ENCODE data around the gene TOP3B.
A peak's percentile ranks its signal among the peaks of the same experiment; 100 is the strongest.

TOP3B gene

DNA sequence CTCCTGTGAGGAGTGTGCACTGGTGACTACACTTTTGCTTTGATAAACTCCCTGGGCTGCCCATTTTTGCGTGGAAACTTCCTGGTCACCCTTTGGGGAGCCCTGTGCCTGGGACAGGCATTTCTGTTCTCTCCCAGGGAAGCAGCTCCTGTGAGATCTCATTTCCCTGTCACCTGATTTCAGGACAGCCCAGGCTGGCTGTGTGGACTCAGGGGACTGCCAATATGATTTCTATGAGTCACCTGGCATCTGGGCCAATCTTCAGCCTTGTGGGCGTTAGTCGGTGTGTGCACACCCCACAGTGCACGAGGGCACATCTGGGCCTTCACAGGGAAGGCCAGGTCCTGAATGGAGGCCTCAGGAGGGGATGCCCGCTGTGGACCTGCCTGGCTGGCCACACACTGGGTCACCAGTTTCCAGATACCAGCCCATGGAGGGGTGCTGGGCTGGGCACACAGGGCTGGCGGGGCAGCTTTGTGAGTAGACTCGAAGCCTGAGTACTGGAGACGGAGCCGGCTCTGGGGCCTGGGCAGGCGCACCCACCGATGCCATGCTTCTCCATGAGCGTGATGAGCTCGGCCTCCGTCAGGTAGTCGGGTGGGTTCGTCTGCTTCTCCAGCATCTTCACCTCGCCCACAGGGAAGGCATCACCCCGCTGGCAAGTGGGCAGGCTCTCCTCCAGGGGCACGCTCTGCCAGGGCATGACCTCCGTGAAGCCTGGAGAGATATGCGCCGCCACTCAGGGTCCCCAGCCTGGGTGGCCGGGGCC lies 20.5 kb downstream of the TOP3B start:
- no peak for DNase-seq (ENCODE audit: low read depth)

DNA sequence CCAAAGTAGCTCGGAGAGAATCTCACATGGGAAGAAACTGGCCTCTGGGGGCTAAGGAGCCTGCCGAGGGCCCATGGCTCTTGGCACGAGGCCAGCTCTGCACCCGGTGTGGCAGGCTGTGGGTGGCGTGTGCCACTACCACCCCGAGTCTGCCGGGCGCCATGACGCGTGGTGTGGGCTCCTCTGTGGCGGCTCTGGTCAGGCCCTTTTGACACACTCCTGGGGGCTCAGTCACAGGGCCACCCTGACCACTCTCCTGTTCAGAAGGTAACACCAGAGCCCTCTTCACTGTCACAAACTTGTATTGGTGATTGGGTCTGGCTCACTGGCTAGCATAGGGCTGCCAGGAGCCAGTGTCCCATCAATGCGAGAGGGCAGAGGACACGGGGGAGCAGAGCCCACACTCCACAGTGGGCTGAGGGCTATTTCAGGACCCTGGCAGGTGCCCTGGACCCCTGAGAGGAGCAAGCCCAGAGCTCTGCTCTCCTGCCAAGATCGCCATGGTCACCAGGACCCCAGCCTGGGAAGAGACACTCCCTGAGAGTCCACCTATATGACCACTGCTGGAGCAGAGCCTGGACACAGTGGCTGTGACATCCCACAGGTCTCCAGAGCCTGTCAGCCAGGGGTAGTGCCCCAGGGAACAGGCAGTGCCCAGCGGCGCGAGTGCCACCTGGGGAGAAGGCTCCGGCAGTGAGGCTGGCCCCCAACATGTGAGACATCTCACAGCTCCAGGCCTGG lies 21.3 kb downstream of the TOP3B start:
- no peak for DNase-seq (ENCODE audit: low read depth)

DNA sequence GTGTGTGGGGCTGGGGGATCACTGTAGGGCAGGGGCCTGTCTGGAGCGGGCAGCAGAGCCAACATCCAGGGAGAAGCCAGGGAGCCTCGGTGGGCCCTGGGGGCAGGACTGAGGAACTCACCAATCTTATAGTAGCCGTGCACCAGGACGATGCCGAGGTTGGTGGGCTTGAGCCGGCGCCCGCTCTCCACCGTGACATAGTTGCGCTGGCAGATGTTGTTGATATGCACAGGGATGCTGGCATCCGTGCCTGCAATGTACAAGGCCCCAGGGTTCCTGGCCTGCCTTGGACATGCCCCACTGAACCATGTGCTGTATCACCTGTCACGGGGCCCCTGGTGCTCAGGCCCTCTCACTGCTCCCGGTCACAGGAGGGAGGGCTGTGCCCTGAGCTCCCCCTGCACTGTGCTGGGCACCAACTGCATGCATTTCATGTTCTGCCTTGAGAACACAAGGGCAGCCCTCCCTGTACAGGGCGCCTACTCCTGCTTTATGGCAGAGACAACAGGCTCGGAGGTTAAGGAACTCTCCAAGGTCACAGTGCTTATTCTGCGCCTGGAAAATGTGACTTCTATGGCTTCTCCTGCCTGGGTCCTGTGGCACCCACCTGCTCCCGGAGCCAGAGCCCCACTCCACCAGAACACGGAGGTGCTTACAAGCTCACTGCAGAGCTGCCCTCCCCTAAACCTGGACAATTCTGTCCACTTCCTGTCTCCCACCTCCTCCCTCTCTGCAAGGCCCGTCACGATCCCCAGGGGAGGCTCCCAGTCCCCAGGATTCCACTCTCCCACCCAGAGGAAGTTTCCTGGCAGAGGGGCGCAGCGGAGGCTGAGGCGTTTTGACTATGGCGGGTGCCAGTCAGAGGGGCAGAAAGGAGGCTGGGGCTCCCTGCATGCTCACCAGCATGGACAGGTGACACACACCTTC lies 22.1 kb downstream of the TOP3B start:
- DNase-seq (ENCODE audit: low read depth), result no peak

DNA sequence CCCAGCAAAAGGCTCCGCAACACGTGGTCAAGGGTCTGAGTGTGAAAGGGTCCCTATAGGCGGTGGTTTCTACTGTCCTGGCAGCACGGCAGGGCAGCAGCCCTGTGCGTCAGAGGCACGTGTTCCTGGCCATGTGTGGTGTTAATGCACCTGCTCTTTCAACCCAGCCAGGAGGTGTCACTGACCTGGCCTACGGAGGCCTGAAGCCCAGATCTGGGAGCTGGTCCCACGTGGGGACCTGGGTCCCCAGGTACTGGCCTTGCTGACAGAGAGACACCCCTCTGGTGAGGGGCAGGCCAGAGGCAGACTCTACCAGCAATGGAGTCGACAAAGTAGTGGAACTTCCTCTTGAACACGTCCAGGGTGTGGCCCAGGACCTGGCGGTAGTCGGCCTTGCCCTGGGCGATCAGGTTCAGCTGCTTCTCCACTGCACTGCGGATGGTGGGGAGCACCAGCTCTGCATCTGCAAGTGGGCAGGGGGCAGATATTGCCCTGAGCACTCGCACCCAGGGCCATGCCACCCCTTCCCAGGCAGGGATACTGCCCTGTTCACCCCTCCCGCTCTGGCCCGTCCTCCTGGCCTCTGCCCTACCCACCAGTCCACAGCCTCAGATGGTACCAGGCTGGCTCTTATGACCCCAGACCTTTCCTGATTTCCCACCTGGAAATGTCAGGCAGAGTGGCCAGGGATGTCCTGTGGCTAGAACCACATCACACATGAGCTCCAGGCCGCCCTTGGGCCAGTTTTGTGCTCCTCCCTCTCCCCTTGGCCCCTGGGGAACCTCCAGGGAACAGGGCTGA lies 23.1 kb downstream of the TOP3B start:
- DNase-seq (ENCODE audit: low read depth), result no peak

DNA sequence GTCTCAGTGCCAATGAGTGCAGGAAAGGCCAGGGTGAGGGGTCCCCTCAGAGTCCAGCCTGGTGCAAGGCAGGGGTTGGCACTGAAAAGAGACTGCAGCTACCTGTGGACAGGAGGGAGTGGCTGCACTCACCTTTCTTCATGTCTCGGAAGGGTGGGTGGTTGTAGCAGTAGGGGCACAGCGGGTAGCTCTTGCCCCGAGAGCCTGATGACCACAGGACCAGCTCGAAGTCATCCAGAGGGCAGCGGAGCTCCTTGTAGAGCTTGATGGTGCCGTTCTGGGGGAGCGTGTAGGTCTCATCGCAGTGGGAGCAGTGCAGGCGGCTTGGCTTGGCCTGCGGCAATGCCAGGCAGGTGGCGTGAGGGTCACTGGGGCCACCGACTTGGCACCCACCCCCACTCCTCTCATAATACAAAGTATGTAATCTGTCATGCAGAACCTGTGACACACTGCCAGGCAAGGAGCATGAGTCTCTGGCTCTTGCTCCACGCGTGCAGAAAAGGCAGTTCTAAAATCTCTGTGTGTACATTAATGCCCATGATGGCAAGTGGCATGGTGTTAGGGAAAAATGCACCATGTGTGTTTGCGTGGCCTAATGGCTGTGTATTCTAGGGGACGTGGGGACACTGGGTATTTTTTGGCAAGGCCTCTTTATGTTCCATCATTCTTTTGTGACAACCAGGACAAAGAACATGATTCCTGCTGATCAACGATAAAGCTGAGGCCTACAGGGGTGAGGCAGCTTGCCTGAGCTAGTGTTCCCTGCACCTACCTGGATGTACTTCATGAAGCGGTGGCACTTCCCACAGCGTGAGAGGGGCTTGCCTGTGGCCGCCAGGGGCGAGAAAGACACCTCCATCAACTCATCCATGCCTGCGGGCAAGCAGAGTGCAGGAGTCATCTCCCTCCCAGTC lies 24.0 kb downstream of the TOP3B start:
- DNase-seq (ENCODE audit: low read depth), result no peak

DNA sequence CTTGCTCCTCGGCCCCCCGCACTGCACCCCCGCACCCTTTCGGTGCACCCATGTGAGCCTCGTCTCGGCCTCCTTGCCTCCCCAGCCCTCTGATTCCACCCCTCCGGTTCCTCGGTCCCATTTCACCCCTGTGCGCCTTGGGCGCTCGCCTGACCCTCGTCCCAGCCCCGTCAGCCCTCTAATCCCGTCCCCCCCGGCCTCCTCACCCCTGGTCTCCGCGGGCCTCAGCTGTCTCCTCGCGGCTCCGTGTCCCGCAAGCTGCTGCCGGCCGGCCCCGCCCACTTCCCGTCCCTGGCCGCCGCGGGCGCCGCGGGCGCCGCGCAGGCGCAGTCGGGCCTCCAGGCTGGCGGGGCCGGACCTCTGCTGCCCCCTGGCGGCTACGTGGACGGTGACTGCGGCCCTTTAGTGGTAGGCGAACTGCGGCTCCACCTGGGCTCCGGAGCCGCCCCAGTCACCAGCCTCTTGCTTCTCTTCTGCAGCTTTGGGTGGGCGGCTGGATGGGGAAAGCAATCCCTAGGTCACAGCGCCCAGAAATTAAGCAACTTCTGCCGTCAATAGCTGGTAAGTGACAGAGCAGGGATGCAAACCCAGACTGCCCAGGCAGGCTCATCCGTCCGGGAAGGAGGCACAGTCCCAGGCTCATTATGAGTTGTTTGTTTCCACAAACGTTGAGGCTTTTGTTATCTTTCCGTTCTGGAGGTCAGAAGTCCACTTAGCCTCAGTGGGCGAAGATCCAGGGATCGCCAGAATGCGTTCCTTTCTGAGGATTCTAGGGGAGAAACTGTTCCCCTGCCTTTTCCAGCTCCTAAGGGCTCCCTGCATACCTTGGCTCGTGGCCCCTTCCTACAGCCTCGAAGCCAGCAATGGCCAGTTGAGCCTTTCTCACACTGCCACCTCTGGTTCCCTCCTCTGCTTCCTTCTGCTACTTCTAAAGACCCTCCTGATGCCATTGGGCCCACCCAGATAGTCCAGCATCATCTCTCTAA lies 29.7 kb downstream of the TOP3B start, which contains the start of gene PPM1F:
TSS of gene PPM1F (minus strand) at position 263 of the 986 bp plus-strand sequence. CDS start 6,800 bp downstream, outside the sequence.
- peak; percentile 86 for DNase-seq (ENCODE audit: low read depth)

DNA sequence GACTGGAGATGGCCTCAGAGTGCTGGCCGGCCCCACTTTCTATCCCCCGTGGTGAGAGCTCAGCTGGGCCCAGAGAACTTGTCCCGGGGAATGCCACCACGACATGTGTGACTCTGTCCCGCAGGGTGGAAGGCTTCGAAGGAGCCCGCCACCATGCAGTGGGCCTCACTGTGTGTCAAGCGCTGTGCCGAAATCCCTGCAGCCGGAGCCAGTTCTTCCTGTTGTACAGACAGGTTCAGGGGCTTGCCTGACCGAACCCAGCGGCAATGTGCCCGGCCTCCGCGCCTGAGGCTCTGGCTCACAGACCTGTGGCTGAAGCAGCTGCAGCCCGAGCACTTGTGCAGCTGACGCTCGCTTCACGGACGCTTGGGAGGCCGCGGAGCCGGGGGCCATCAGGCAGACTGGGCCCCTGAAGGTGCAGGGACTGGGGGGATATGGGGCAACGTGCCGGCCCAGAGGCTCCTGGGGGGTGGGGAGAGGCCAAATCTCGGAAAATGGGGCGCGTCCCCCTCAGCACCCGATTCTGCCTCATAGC lies 30.6 kb downstream of the TOP3B start:
- DNase-seq (ENCODE audit: low read depth), result no peak

DNA sequence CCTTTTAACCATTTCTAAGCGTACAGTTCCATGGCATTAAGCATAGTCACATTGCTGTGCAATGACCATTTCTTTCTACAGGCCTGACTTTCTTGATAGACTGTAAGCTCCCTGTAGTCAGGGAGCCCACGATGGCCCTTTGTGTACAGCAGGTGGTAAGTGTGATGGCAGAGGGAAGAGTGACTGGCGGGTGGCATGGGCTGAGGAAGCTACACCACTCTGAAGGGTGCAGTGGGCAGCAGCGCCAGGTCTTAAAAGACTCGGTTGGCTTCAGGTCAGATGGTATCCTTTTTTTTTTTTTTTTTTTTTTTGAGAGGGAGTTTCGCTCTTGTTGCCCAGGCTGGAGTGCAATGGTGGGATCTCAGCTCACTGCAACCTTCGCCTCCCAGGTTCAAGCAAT lies 31.5 kb downstream of the TOP3B start:
- no peak for DNase-seq (ENCODE audit: low read depth)

- DNase-seq (ENCODE audit: low read depth), result no peak
These were observed 32.6 kb downstream of the TOP3B start for GRCh38 chr22:21949948-21950347.

- no peak for DNase-seq (ENCODE audit: low read depth)
These were observed 33.0 kb downstream of the TOP3B start for GRCh38 chr22:21949569-21949918.

DNA sequence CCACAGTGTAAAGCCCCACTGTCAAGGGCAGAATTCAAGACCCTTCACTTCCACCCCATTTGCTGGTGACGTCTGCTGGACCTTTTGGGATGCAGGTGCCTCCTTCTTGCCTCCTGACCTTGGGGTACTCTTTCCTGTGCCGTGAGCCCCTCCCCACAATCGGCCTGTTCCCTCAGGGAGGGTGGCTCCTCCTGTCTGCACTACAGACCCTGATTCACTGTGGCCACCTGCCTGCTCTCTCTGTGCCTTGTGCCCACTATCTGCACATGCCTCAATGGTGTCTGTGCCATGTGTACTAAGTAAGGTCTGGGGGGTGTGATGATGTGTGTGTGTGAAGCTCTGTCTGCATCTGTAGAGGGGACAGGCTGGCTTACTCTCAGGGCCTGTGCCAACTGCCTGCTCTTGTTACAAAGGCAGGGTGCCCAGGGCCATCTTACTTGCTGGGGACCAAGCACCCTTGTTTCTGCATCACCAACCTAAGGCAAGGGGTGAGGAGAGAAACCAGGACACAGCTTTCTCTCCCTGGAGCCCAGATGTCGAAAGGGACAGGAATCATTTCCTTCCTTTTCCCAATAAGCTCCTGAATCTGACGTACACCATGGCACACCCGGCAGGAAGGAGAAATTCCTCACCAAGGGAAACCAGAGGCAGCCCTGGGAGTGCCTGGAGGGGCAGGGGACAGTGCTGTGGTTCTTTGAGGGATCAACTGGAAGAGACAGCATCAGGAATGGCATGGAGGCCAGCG lies 33.6 kb downstream of the TOP3B start:
- no peak for DNase-seq (ENCODE audit: low read depth)

GRCh38 chr22:21948390-21948789 lies 34.2 kb downstream of the TOP3B start:
- no peak for DNase-seq (ENCODE audit: low read depth)

GRCh38 chr22:21947040-21948014 lies 35.3 kb downstream of the TOP3B start:
- no peak for DNase-seq (ENCODE audit: low read depth)

- no peak for DNase-seq (ENCODE audit: low read depth)
These were observed 36.2 kb downstream of the TOP3B start for GRCh38 chr22:21946262-21946925.

DNA sequence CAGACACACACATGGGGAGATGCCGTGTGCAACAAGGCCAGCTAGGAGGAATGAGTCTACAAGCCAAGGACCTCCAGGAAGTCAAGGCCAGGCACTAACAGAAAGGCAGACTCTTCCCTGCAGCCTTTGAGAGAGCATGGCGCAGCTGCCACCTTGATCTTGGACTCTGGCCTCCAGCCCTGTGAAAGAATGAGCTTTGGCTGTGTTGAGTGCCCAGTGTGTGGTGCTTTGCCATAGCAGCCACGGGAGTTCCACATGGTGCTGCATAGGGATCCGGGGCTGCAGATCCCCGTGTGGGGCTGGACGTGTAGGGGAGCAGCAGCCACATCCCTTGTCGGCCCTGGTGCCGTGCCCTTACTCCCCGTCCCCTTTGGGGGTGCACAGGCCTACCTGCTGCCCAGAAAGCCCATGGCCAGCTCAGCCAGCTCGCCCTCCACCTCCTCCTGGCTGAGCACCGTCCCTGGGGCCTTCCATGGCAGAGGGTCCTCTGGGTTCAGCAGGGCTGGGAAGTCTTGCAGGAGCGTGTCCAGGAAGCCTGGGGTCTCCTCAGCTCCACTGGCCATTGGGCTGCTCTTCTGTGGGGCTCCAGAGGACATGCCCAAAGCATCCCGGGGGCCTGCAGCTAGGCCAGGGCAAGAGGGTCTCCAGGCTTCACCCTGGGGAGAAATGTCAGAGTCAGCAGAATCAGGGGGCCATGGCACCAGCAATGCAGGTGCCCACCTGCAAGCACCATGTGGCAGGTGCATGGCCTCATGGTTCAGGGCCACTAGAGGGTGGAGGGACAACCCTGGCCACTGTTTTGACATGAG lies 36.9 kb downstream of the TOP3B start:
- no peak for DNase-seq (ENCODE audit: low read depth)

DNA sequence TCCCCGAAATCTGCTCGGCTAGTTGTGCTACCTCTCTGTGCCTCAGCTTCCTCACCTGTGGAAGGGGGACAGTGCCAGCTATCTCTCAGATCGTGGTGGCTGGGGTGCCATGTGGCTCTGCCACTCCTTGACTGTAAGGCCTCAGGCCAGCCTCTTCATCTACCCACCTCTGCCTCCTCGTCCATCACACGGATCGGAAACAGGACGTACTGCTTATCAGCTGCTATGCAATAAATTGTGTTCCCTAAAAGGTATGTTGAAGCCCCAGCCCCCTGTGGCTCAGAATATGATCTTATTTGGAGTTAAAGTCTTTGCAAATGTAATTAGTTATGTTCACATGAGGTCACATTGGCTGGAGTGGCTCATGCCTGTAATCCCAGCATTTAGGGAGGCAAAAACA lies 37.7 kb downstream of the TOP3B start:
- DNase-seq (ENCODE audit: low read depth), result no peak
